ENCODE measurements around the gene PAMR1. TPM values are rescaled to one million over a fixed set of nuclear protein-coding genes. Genes with fewer than 3 reads are reported as not detected.

The PAMR1 gene
- total RNA-seq, 1 experiment from 2014 or later: 3.9 TPM

Other genes with a start within 250 kb of the PAMR1 start
- 0.81 and 1.0 TPM in 2 replicates for gene SLC1A2, start 106.1 kb downstream of the PAMR1 start, total RNA-seq (2014; rRNA removed; shearing (Covaris generic))
- 20.6 TPM in 2 replicates for gene FJX1, start 92.8 kb upstream of the PAMR1 start, total RNA-seq (2014; rRNA removed; shearing (Covaris generic))
- gene TRIM44, start 137.2 kb upstream of the PAMR1 start, total RNA-seq (2014; rRNA removed; shearing (Covaris generic)): 16.9 and 18.8 TPM in 2 replicates